ENCODE data around the gene FNIP2. TPM values are rescaled to one million over a fixed set of nuclear protein-coding genes. Genes with fewer than 3 reads are reported as not detected.

Gene FNIP2
- total RNA-seq, 3 donors from 2014 or later (not counting 1 experiment from before 2014, with no cell fraction given) = 19.4 to 22.6 (median 21.8) TPM

- no peak for DNase-seq
- ATAC-seq = no peak
- H3K27ac Mint-ChIP-seq = peak overlapping the region; percentile 14 to 86
- no peak for TF ChIP-seq CTCF (IDR thresholded peaks at IDR 0.05)
- H3K27me3 ChIP-seq (ENCODE audit: control insufficient read depth, insufficient read depth, low read length) = no peaks in the 10 kb centered on the region
- peaks cover 6% of the 10 kb centered on the region for H3K9me3 ChIP-seq (ENCODE audit: control insufficient read depth, insufficient read depth, low read length)
- H3K4me1 ChIP-seq (ENCODE audit: control insufficient read depth, insufficient read depth, low read length) = peaks cover 5% of the 10 kb centered on the region
- H3K36me3 Mint-ChIP-seq = no peaks in the 10 kb centered on the region
- H3K4me1 Mint-ChIP-seq = peaks cover 15 to 19% of the 10 kb centered on the region in 2 donors
- intact Hi-C loops (cut with micrococcal nuclease) = no loop called here
- no peaks in the 10 kb centered on the region for H3K9me3 Mint-ChIP-seq
- no peak overlapping the region for H3K27ac ChIP-seq (ENCODE audit: low read length)
- H3K4me3 Mint-ChIP-seq = peak overlapping the region; percentile 67
- no peaks in the 10 kb centered on the region for H3K36me3 ChIP-seq (ENCODE audit: control insufficient read depth, insufficient read depth, low read length)
- no peaks in the 10 kb centered on the region for H3K27me3 Mint-ChIP-seq (ENCODE audit: low read depth in 2 of 2)
- H3K4me3 ChIP-seq (ENCODE audit: low read length) = no peak overlapping the region
These were observed 161.8 kb downstream of the FNIP2 start for GRCh38 chr4:158930639-158930972.

DNA sequence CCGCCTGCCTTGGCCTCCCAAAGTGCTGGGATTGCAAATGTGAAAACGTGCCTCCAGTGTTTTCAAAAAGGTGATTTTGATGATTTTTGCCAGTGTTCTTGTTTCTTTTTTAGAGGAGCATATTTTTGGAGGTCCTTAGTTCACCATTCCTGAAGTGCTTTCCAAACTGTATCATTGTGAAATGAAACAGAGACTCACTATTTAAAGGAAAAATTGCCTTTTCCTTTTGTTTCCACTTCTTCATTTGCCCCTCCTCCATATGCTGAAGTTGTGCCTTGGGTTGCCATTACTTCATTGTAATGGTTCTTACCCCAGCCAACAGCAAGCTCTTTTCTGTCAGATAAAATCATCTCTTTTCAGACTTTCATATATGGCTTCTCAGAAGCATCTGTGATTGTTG, 164.4 kb downstream of the FNIP2 start:
- intact Hi-C loops (cut with micrococcal nuclease) = no loop called here

GRCh38 chr4:158934996-158935669, 166.3 kb downstream of the FNIP2 start:
- Mint-ChIP-seq H3K27ac (no peak overlapping the region), H3K4me3 (no peak overlapping the region), H3K36me3 (no peaks in the 10 kb centered on the region), H3K27me3 (ENCODE audit: low read depth in 2 of 2) (peaks cover 2 to 40% of the 10 kb centered on the region in 2 donors), H3K9me3 (no peaks in the 10 kb centered on the region), H3K4me1 (peaks cover 4 to 10% of the 10 kb centered on the region in 2 donors)
- WGBS (ENCODE audit: insufficient coverage) = 89% methylated on average over 5 of the region's 6 CpGs
- no peaks in the 10 kb centered on the region for H3K9me3 ChIP-seq (ENCODE audit: control insufficient read depth, insufficient read depth, low read length)
- no peak for TF ChIP-seq CTCF (IDR thresholded peaks at IDR 0.05)
- peaks cover 3% of the 10 kb centered on the region for H3K4me1 ChIP-seq (ENCODE audit: control insufficient read depth, insufficient read depth, low read length)
- no peak overlapping the region for H3K4me3 ChIP-seq (ENCODE audit: low read length)
- DNase-seq (no peak), ATAC-seq (no peak)
- intact Hi-C loops (cut with micrococcal nuclease) = no loop called here
- no peak overlapping the region for H3K27ac ChIP-seq (ENCODE audit: low read length)
- H3K27me3 ChIP-seq (ENCODE audit: control insufficient read depth, insufficient read depth, low read length) = peaks cover 4% of the 10 kb centered on the region
- no peaks in the 10 kb centered on the region for H3K36me3 ChIP-seq (ENCODE audit: control insufficient read depth, insufficient read depth, low read length)

More for the DNA sequence above, 164.4 kb downstream of the FNIP2 start:
- Histone ChIP-seq H3K27me3 (ENCODE audit: control insufficient read depth, insufficient read depth, low read length) (peaks cover 4% of the 10 kb centered on the region), H3K9me3 (ENCODE audit: control insufficient read depth, insufficient read depth, low read length) (peaks cover 6% of the 10 kb centered on the region), H3K4me3 (ENCODE audit: low read length) (no peak overlapping the region), H3K36me3 (ENCODE audit: control insufficient read depth, insufficient read depth, low read length) (no peaks in the 10 kb centered on the region), H3K4me1 (ENCODE audit: control insufficient read depth, insufficient read depth, low read length) (peaks cover 5% of the 10 kb centered on the region), H3K27ac (ENCODE audit: low read length) (no peak overlapping the region)
- no peaks in the 10 kb centered on the region for H3K9me3 Mint-ChIP-seq
- WGBS (ENCODE audit: insufficient coverage) = 90% methylated on average over 2 of the region's 2 CpGs
- ATAC-seq (no peak), DNase-seq (no peak)
- no peak for TF ChIP-seq CTCF (IDR thresholded peaks at IDR 0.05)
- peaks cover 10 to 14% of the 10 kb centered on the region in 2 donors for H3K4me1 Mint-ChIP-seq
- peaks cover 0 to 21% of the 10 kb centered on the region in 2 donors for H3K27me3 Mint-ChIP-seq (ENCODE audit: low read depth in 2 of 2)
- H3K27ac Mint-ChIP-seq = no peak overlapping the region
- H3K4me3 Mint-ChIP-seq = no peak overlapping the region
- H3K36me3 Mint-ChIP-seq = no peaks in the 10 kb centered on the region

GRCh38 chr4:158936238-158936637, 167.4 kb downstream of the FNIP2 start:
- ATAC-seq (no peak), DNase-seq (no peak)
- Histone ChIP-seq H3K4me3 (ENCODE audit: low read length) (no peak overlapping the region), H3K27me3 (ENCODE audit: control insufficient read depth, insufficient read depth, low read length) (peaks cover 4% of the 10 kb centered on the region), H3K9me3 (ENCODE audit: control insufficient read depth, insufficient read depth, low read length) (no peaks in the 10 kb centered on the region), H3K36me3 (ENCODE audit: control insufficient read depth, insufficient read depth, low read length) (no peaks in the 10 kb centered on the region), H3K4me1 (ENCODE audit: control insufficient read depth, insufficient read depth, low read length) (no peaks in the 10 kb centered on the region), H3K27ac (ENCODE audit: low read length) (no peak overlapping the region)
- Mint-ChIP-seq H3K27me3 (ENCODE audit: low read depth in 2 of 2) (peaks cover 2 to 51% of the 10 kb centered on the region in 2 donors), H3K9me3 (no peaks in the 10 kb centered on the region), H3K4me1 (no peaks in the 10 kb centered on the region), H3K36me3 (no peaks in the 10 kb centered on the region), H3K27ac (no peak overlapping the region), H3K4me3 (no peak overlapping the region)
- intact Hi-C loops (cut with micrococcal nuclease) = no loop called here
- 88% methylated on average over 6 of the region's 6 CpGs for WGBS (ENCODE audit: insufficient coverage)
- TF ChIP-seq CTCF (IDR thresholded peaks at IDR 0.05) = no peak

Data from natural killer cell (primary cell).